ENCODE measurements around the gene ACBD3.

GRCh38 chr1:226201029-226201593 is 14.6 kb upstream of the ACBD3 start:
- no peak for TF ChIP-seq EZH2 (IDR thresholded peaks at IDR 0.05; ENCODE audit: insufficient read depth, poor library complexity, severe bottlenecking)
- TF ChIP-seq EZH2phosphoT487 (IDR thresholded peaks at IDR 0.05; ENCODE audit: insufficient read depth, low read depth): no peak
